GM12891 (cell line): ENCODE results near the gene SPZ1. TPM values are rescaled to one million over a fixed set of nuclear protein-coding genes. Genes with fewer than 3 reads are reported as not detected.
"Not testable (repeated sequence)": the region's sequence is repeated elsewhere in the genome, so short reads cannot be mapped to it uniquely, and the experiment has no call there.

Experiments used
- DNase-seq: peaks from one replicate; pipeline ENCODE4 v3.0.0; 2011; ENCODE audit warnings: low spot score; ENCODE audit not compliant: insufficient read length
- FAIRE-seq: peaks from 2 replicates; lab custom pipeline; 2011; peaks lifted over from hg19 to GRCh38; lab: Jason Lieb, UNC
- PAX5 ChIP-seq: IDR thresholded peaks from 2 replicates; pipeline ENCODE4 v1.6.1; 2011; ENCODE audit warnings: low read length, moderate library complexity, mild to moderate bottlenecking; ENCODE audit not compliant: insufficient read depth, severe bottlenecking
- POLR2A ChIP-seq: IDR thresholded peaks from 2 replicates; pipeline ENCODE4 v1.6.1; 2011; ENCODE audit warnings: low read depth, low read length, control low read depth
- POLR2AphosphoS5 ChIP-seq: IDR thresholded peaks from 2 replicates; pipeline ENCODE4 v1.6.1; 2011; ENCODE audit warnings: low read depth, low read length, control low read depth
- POU2F2 ChIP-seq: IDR thresholded peaks from 2 replicates; pipeline ENCODE4 v1.6.1; 2011; ENCODE audit warnings: low read depth, mild to moderate bottlenecking, control low read depth, low read length, moderate library complexity
- SPI1 ChIP-seq: IDR thresholded peaks from 2 replicates; pipeline ENCODE4 v1.6.1; 2011; ENCODE audit warnings: low read depth, low read length, control low read depth
- TAF1 ChIP-seq: IDR thresholded peaks from 2 replicates; pipeline ENCODE4 v1.6.1; 2011; ENCODE audit warnings: low read depth, low read length, control low read depth
- polyA plus RNA-seq: library from polyadenylated mRNA; unstranded; fragments of >200 nt; gene quantifications from one replicate; pipeline ENCODE4 v1.2.1, GENCODE V29; 2012; ENCODE audit warnings: low read depth, missing spikeins, inconsistent platforms; ENCODE audit not compliant: missing spikeins

SPZ1 gene
- not detected for polyA plus RNA-seq

GRCh38 chr5:80319702-80320101, at the start of gene SPZ1:
Gene SPZ1 (plus strand): TSS chr5:80320002. CDS start chr5:80320216, 214 bp downstream.
- TF ChIP-seq POU2F2: no peak
- TF ChIP-seq TAF1: no peak
- TF ChIP-seq POLR2A: no peak
- no peak for TF ChIP-seq PAX5
- TF ChIP-seq SPI1: no peak
- no peak for TF ChIP-seq POLR2AphosphoS5
- DNase-seq: no peak
- no peak for FAIRE-seq

DNA sequence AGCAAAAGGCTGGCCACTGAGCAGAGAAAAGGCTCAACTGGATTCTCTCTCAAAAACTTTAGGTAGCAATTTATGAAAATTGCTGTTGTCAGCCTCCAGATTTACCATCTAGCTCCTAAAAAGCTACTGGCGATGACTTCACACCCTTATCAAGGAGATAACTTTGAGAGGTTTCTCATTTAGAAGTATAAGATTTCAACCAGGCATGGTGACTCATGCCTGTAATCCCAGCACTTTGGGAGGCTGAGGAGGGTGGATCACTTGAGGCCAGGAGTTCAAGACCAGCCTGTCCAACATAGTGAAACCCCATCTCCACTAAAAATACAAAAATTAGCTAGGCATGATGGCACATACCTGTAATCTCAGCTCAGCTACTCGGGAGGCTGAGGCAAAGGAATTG, 49.3 kb upstream of the SPZ1 start:
- not testable (repeated sequence) for DNase-seq

GRCh38 chr5:80275347-80275746, 44.5 kb upstream of the SPZ1 start:
- FAIRE-seq: peak; percentile 38
- TF ChIP-seq TAF1: no peak
- no peak for TF ChIP-seq POLR2AphosphoS5
- TF ChIP-seq POU2F2: no peak
- no peak for TF ChIP-seq PAX5
- no peak for TF ChIP-seq SPI1

More for the DNA sequence above, 49.3 kb upstream of the SPZ1 start:
- not testable (repeated sequence) for FAIRE-seq

GRCh38 chr5:80276186-80276585, 43.6 kb upstream of the SPZ1 start:
- no peak for DNase-seq
- no peak for FAIRE-seq
- TF ChIP-seq SPI1 (no peak), POU2F2 (no peak), PAX5 (no peak), TAF1 (no peak), POLR2A (no peak), POLR2AphosphoS5 (no peak)

More at GRCh38 chr5:80275347-80275746, 44.5 kb upstream of the SPZ1 start:
- no peak for DNase-seq

- no peak for TF ChIP-seq POLR2AphosphoS5
- no peak for TF ChIP-seq POLR2A
- TF ChIP-seq TAF1: no peak
- no peak for TF ChIP-seq POU2F2
- TF ChIP-seq SPI1: no peak
- TF ChIP-seq PAX5: no peak
- FAIRE-seq (no peak), DNase-seq (no peak)
Observed at GRCh38 chr5:80277191-80277590, 42.6 kb upstream of the SPZ1 start.

DNA sequence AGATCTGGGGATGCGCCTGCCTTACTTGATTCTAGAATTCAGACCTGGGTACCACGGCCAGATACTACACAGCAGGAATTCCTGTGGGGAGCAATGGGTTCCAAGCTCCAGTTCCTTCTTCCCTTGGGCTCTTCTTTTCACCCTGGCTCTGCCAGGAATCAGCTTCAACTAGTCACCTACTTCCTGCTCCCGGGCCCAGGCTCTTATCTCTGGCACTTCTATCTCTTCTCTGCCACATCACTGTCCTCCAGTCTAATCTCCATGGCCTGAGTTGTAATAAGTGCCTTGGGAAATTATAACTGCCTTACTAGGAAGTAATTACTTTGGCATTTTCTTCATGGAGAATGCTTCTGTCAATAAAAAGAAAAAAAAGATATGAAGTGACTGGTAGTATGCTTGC, 37.7 kb upstream of the SPZ1 start:
- TF ChIP-seq TAF1 (no peak), POLR2A (no peak), SPI1 (no peak), POU2F2 (no peak), POLR2AphosphoS5 (no peak), PAX5 (no peak)
- no peak for DNase-seq

GRCh38 chr5:80283360-80283759, 36.4 kb upstream of the SPZ1 start:
- DNase-seq (no peak), FAIRE-seq (no peak)
- TF ChIP-seq PAX5 (no peak), POU2F2 (no peak), POLR2AphosphoS5 (no peak), POLR2A (no peak), TAF1 (no peak), SPI1 (no peak)

More for the DNA sequence above, 37.7 kb upstream of the SPZ1 start:
- FAIRE-seq: no peak

GRCh38 chr5:80284720-80285119, 35.1 kb upstream of the SPZ1 start:
- 0 out of 2 replicates have a peak, but pooled peaks have one; percentile 19 for TF ChIP-seq SPI1
- TF ChIP-seq POLR2A: no peak
- DNase-seq: no peak
- no peak for FAIRE-seq

DNA sequence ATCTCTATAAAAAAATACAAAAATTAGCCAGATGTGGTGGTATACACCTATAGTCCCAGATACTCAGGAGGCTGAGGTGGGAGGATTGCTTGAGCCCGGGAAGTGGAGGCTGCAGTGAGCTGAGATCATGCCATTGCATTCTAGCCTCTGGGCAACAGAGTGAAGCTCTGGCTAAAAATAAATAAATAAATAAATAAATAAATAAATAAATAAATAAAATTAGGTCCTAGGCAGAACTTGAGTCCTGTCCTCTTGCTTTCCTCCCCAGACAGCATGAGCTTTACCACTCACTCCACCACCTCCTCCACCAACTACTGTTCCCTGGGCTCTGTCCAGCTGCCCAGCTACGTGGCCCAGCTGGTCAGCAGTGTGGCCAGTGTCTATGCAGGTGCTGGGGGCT, 31.6 kb upstream of the SPZ1 start:
- TF ChIP-seq TAF1: no peak
- TF ChIP-seq PAX5: no peak
- TF ChIP-seq POLR2A: no peak
- no peak for TF ChIP-seq SPI1
- TF ChIP-seq POU2F2: no peak
- TF ChIP-seq POLR2AphosphoS5: no peak
- DNase-seq: no peak
- no peak for FAIRE-seq

DNA sequence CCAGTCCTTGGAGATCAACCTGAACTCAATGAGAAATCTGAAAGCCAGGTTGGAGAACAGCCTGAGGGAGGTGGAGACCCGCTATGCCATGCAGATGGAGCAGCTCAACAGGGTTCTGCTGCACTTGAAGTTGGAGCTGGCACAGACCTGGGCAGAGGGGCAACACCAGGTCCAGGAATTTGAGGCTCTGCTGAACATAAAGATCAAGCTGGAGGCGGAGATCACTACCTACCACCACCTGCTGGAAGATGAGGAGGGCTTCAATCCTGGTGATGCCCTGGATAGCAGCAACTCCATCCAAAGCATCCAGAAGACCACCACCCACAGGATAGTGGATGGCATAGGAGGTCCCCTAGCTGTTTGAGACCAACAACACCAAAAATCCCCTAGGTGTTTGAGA, 30.5 kb upstream of the SPZ1 start:
- TF ChIP-seq POLR2AphosphoS5 (no peak), SPI1 (no peak), POU2F2 (no peak), TAF1 (no peak), PAX5 (no peak), POLR2A (no peak)
- DNase-seq (no peak), FAIRE-seq (no peak)

- no peak for DNase-seq
- TF ChIP-seq POLR2A (no peak), POU2F2 (no peak), POLR2AphosphoS5 (no peak), TAF1 (no peak), SPI1 (no peak), PAX5 (no peak)
- FAIRE-seq: no peak
Observed at GRCh38 chr5:80291761-80292160, 28.0 kb upstream of the SPZ1 start.
